Upper lobe of left lung (tissue), 6 donors: ENCODE measurements around the gene SCAF4. TPM values are rescaled to one million over a fixed set of nuclear protein-coding genes. Genes with fewer than 3 reads are reported as not detected.

Source experiments
- ATAC-seq, 2 donors: fragments of 200-7000 bp; cut with Tn5 transposase; one replicate each; pipeline ENCODE4 v1.9.1; 2022; ENCODE audit warnings: mild to moderate bottlenecking in 2 of 2, moderate library complexity in 2 of 2; ENCODE audit not compliant: low FRiP score in 2 of 2
- DNase-seq, 2 donors: peaks; one replicate each; pipeline ENCODE4 v3.0.0-alpha.2; 2019 to 2020
- H3K27ac ChIP-seq, 4 donors: fragments of 200-600 bp; sonication (generic); one replicate each; pipeline ENCODE4 v1.5.1; 2016 to 2019
- H3K27me3 ChIP-seq, 4 donors: fragments of 200-600 bp; sonication (generic); one replicate each; pipeline ENCODE4 v1.5.1; 2017 to 2019
- H3K36me3 ChIP-seq, 4 donors: fragments of 200-600 bp; sonication (generic); one replicate each; pipeline ENCODE4 v1.5.1; 2016 to 2019
- H3K4me1 ChIP-seq, 4 donors: fragments of 200-600 bp; sonication (generic); one replicate each; pipeline ENCODE4 v1.5.1; 2018 to 2019
- H3K4me3 ChIP-seq, 4 donors: fragments of 200-600 bp; sonication (generic); one replicate each; pipeline ENCODE4 v1.5.1; 2017 to 2019; ENCODE audit warnings: mild to moderate bottlenecking in 2 of 4, moderate library complexity in 1 of 4
- H3K9me3 ChIP-seq, 4 donors: fragments of 200-600 bp; sonication (generic); one replicate each; pipeline ENCODE4 v1.5.1; 2018 to 2019
- EP300 ChIP-seq, 4 donors: sonication (generic); formaldehyde crosslinking; IDR thresholded peaks; one replicate each; pipeline ENCODE4 v1.5.1; 2017; ENCODE audit warnings: antibody characterized with exemption in 4 of 4, control low read depth in 2 of 4
- POLR2A ChIP-seq, 4 donors: fragments of 450-650 bp; IDR thresholded peaks; one replicate each; pipeline ENCODE4 v1.5.1; 2016 to 2017; ENCODE audit warnings: antibody characterized with exemption in 4 of 4, mild to moderate bottlenecking in 2 of 4
- POLR2AphosphoS5 ChIP-seq, 2 donors: sonication (generic); formaldehyde crosslinking; IDR thresholded peaks; one replicate each; pipeline ENCODE4 v1.5.1; 2017; ENCODE audit warnings: antibody characterized with exemption in 2 of 2
- WGBS, 2 donors: methylation state at CpG; one replicate each; pipeline ENCODE4 v1.1.5; 2017 to 2018; 5-methylcytosine and 5-hydroxymethylcytosine counted together
- total RNA-seq, 6 donors: library from RNA; depleted of rRNA in 4 of 6; stranded (reverse); fragments of >200 nt in 4 of 6; gene quantifications; one replicate each; pipeline versions ENCODE4 v1.1.0 to v1.2.1, GENCODE V29; 2016 to 2021
- TF ChIP-seq, protein P1 (sequence below), 6 experiments: fragments of 450-650 bp in 4 of 6; fragments of 200-600 bp in 2 of 6; sonication (generic) in 2 of 6; IDR thresholded peaks; one replicate each; pipeline ENCODE4 v1.5.1; 2016 to 2019; ENCODE audit warnings: antibody characterized with exemption in 6 of 6
- donor health status: DM: no; HTN: no; CAD: no; lungs with moderate emphysema.
- donor health status: DM: no; HTN: yes; CAD: no; lungs with severe emphysema.

Gene SCAF4
- total RNA-seq, 6 donors from 2014 or later, result 21.3 to 36.7 (median 29.4) TPM

DNA sequence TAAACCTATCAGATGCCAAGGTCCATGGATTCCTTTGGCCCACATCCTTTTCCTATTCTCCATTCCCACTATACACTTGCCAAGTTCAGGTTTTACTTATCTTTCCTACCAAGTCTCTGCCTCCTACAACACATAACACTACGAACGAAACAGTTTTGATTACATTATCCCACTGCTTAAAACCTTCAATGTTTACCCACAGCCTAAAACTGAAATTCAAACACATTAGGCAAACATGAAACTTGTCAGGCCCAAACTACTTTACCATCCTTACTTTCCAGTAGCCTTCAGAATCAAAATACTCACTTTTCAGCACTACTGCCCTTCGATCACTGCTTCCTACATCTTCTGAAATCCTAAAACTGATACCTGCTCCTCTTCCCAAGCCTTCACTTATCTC, 3.0 kb downstream of the SCAF4 start:
- DNase-seq (no peak), ATAC-seq (no peak)
- Histone ChIP-seq H3K9me3 (no peaks in the 10 kb centered on the region), H3K4me3 (no peak overlapping the region), H3K4me1 (peaks cover 36 to 62% (median 44%) of the 10 kb centered on the region in 4 donors), H3K27ac (no peak overlapping the region), H3K36me3 (no peaks in the 10 kb centered on the region), H3K27me3 (no peaks in the 10 kb centered on the region)
- TF ChIP-seq EP300 (IDR thresholded peaks at IDR 0.05) (no peak), POLR2A (IDR thresholded peaks at IDR 0.05) (no peak), POLR2AphosphoS5 (IDR thresholded peaks at IDR 0.05) (no peak)
- TF ChIP-seq, protein P1, sequence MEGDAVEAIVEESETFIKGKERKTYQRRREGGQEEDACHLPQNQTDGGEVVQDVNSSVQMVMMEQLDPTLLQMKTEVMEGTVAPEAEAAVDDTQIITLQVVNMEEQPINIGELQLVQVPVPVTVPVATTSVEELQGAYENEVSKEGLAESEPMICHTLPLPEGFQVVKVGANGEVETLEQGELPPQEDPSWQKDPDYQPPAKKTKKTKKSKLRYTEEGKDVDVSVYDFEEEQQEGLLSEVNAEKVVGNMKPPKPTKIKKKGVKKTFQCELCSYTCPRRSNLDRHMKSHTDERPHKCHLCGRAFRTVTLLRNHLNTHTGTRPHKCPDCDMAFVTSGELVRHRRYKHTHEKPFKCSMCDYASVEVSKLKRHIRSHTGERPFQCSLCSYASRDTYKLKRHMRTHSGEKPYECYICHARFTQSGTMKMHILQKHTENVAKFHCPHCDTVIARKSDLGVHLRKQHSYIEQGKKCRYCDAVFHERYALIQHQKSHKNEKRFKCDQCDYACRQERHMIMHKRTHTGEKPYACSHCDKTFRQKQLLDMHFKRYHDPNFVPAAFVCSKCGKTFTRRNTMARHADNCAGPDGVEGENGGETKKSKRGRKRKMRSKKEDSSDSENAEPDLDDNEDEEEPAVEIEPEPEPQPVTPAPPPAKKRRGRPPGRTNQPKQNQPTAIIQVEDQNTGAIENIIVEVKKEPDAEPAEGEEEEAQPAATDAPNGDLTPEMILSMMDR (IDR thresholded peaks at IDR 0.05), result no peak
- WGBS, 2 donors, result 44 to 58% methylated on average over 3 of the region's 3 CpGs

DNA sequence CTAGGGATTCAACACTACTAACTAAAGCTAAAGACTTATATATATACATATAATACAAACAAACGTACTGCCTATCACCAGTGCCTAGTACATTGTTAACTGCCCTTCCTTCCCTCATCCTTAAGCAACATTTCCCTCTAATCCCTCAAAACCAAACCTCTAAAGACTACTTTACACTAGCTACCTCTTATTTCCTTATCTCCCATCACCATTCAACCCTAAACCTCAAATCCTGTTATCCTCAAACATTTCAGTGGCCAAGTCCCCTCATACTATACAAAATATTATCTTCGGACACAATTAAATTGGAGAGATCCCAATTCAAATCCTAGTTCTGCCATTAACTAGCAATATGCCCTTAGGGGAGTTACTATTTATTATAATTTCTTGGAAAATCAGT, 3.7 kb downstream of the SCAF4 start:
- Histone ChIP-seq H3K4me3 (no peak overlapping the region), H3K9me3 (no peaks in the 10 kb centered on the region), H3K36me3 (no peaks in the 10 kb centered on the region), H3K27me3 (no peaks in the 10 kb centered on the region), H3K27ac (no peak overlapping the region), H3K4me1 (peaks cover 34 to 59% (median 43%) of the 10 kb centered on the region in 4 donors)
- ATAC-seq (no peak), DNase-seq (no peak)
- TF ChIP-seq, protein P1 (IDR thresholded peaks at IDR 0.05), result no peak
- no peak for TF ChIP-seq POLR2A (IDR thresholded peaks at IDR 0.05)
- TF ChIP-seq POLR2AphosphoS5 (IDR thresholded peaks at IDR 0.05), result no peak
- no peak for TF ChIP-seq EP300 (IDR thresholded peaks at IDR 0.05)
- 76 to 93% methylated on average over 2 of the region's 2 CpGs for WGBS, 2 donors

DNA sequence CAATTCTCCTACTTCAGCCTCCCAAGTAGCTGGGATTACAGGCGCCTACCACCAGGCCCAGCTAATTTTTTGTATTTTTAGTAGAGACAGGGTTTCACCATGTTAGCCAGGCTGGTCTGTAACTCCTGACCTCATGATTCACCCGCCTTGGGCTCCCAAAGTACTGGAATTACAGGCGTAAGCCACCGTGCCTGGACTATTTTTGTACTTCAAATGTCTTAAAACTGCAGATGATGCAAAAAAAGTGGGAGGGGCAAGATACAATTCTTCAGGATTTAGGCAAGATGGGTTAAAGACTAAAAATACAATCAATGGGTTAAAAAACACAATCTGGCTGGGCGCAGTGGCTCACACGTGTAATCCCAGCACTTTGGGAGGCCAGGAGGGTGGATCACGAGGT, 4.7 kb downstream of the SCAF4 start:
- H3K27me3 ChIP-seq, result no peaks in the 10 kb centered on the region
- H3K4me1 ChIP-seq, result peaks cover 29 to 57% (median 35%) of the 10 kb centered on the region in 4 donors
- 79 to 90% methylated on average over 7 of the region's 7 CpGs for WGBS, 2 donors
- DNase-seq (no peak), ATAC-seq (no peak)
- no peaks in the 10 kb centered on the region for H3K36me3 ChIP-seq
- no peaks in the 10 kb centered on the region for H3K9me3 ChIP-seq
- H3K4me3 ChIP-seq, result no peak overlapping the region
- no peak overlapping the region for H3K27ac ChIP-seq
- TF ChIP-seq POLR2A (IDR thresholded peaks at IDR 0.05) (no peak), EP300 (IDR thresholded peaks at IDR 0.05) (no peak), POLR2AphosphoS5 (IDR thresholded peaks at IDR 0.05) (no peak)
- TF ChIP-seq, protein P1 (IDR thresholded peaks at IDR 0.05), result no peak

DNA sequence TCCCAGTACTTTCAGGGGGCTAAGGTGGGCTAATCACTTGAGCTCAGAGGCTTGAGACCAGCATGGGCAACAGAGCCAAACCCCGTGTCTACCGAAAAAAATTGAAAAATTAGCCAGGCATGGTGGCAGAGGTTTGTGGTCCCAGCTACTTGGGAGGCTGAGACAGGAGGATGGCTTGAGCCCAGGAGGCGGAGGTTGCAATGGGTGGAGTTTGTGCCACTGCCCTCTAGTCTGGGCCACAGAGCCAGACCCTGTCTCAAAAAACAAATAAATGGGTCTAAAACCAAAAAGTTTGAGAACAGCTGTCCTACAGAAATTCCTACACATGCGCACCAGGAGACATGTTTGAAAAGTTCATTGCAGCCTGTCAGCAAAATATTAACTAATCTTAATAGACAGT, 5.5 kb downstream of the SCAF4 start:
- no peak overlapping the region for H3K27ac ChIP-seq
- ATAC-seq (no peak), DNase-seq (no peak)
- WGBS, 2 donors, result 91 to 96% methylated on average over 4 of the region's 4 CpGs
- no peak overlapping the region for H3K4me3 ChIP-seq
- TF ChIP-seq, protein P1 (IDR thresholded peaks at IDR 0.05), result no peak
- TF ChIP-seq POLR2AphosphoS5 (IDR thresholded peaks at IDR 0.05) (no peak), POLR2A (IDR thresholded peaks at IDR 0.05) (no peak), EP300 (IDR thresholded peaks at IDR 0.05) (no peak)
- no peaks in the 10 kb centered on the region for H3K36me3 ChIP-seq
- no peaks in the 10 kb centered on the region for H3K27me3 ChIP-seq
- H3K9me3 ChIP-seq, result no peaks in the 10 kb centered on the region
- peaks cover 29 to 63% (median 36%) of the 10 kb centered on the region in 4 donors for H3K4me1 ChIP-seq

DNA sequence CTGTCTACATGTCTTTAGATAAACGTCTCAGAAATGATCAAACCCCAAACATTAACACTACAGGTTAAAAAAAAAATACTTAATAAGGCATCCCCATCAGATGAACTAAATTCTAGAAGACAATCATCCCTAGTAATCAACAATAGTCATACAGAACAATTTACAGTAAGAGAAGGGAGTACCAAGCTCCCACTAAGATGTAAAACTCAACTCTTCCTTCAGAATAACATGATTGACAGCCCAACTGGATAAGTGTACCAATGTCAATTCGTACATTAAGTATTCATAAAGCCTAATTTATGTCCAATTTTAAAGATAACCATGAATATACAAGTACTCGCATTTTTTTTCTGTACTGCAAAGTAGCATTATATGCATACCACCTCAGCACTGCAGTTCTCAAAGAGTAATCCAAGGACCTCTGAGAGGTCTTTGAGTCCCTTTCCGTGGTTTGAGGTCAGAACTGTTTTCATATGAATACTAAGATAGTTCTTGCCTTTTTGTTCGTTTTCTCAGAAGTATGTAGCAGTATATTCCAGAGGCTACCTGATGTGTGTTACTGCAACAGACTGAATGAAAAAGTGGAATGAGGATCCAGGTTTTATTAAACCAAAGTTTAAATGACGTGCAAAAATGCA, 6.6 kb downstream of the SCAF4 start:
- no peaks in the 10 kb centered on the region for H3K36me3 ChIP-seq
- no peak for TF ChIP-seq EP300 (IDR thresholded peaks at IDR 0.05)
- no peak for TF ChIP-seq POLR2AphosphoS5 (IDR thresholded peaks at IDR 0.05)
- TF ChIP-seq, protein P1 (IDR thresholded peaks at IDR 0.05), result no peak
- no peak for TF ChIP-seq POLR2A (IDR thresholded peaks at IDR 0.05)
- H3K27ac ChIP-seq, result no peak overlapping the region
- no peak overlapping the region for H3K4me3 ChIP-seq
- ATAC-seq, result no peak
- no peaks in the 10 kb centered on the region for H3K27me3 ChIP-seq
- 82 to 85% methylated on average over 6 of the region's 6 CpGs for WGBS, 2 donors
- H3K4me1 ChIP-seq, result peaks cover 26 to 61% (median 37%) of the 10 kb centered on the region in 4 donors
- H3K9me3 ChIP-seq, result no peaks in the 10 kb centered on the region
- DNase-seq, result no peak
